Fibroblast of pulmonary artery (primary cell): ENCODE results near the gene ZBTB16.

Source experiments
- DNase-seq: peaks from one replicate; pipeline ENCODE4 v3.0.0-alpha.2; 2010; ENCODE audit warnings: low read depth
- H3K4me3 ChIP-seq: replicated peaks from 2 replicates; pipeline ENCODE4 v1.5.1; 2011; ENCODE audit warnings: low read depth, mild to moderate bottlenecking, control low read depth, low read length, moderate library complexity
- TF ChIP-seq, protein P1 (sequence below): IDR thresholded peaks from 2 replicates; pipeline ENCODE4 v1.5.1; 2011; ENCODE audit warnings: mild to moderate bottlenecking, control low read depth, low read length, inconsistent platforms; ENCODE audit errors: missing control alignments

The ZBTB16 gene

DNA sequence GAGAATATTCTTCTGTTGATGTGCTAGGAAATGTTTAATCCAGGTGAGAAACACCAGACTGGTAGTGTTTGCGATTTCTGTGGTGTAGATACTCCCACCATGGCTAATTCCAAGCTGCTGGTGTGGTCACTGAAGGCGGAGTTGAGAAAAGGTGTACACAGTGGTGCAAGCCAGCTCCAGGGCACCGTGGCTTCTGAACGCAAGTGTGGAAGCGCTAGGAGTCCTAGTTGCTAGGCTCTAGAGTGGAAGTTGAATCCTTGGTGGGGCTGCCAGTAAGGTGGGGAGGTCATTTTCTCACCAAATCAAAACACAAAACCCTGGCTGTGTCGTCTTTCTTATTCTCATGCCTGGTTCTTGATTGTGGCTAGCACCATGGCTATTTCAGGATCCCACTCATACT lies 61.6 kb downstream of the ZBTB16 start:
- TF ChIP-seq, protein P1, sequence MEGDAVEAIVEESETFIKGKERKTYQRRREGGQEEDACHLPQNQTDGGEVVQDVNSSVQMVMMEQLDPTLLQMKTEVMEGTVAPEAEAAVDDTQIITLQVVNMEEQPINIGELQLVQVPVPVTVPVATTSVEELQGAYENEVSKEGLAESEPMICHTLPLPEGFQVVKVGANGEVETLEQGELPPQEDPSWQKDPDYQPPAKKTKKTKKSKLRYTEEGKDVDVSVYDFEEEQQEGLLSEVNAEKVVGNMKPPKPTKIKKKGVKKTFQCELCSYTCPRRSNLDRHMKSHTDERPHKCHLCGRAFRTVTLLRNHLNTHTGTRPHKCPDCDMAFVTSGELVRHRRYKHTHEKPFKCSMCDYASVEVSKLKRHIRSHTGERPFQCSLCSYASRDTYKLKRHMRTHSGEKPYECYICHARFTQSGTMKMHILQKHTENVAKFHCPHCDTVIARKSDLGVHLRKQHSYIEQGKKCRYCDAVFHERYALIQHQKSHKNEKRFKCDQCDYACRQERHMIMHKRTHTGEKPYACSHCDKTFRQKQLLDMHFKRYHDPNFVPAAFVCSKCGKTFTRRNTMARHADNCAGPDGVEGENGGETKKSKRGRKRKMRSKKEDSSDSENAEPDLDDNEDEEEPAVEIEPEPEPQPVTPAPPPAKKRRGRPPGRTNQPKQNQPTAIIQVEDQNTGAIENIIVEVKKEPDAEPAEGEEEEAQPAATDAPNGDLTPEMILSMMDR: no peak
- H3K4me3 ChIP-seq: no peak overlapping the region
- no peak for DNase-seq

DNA sequence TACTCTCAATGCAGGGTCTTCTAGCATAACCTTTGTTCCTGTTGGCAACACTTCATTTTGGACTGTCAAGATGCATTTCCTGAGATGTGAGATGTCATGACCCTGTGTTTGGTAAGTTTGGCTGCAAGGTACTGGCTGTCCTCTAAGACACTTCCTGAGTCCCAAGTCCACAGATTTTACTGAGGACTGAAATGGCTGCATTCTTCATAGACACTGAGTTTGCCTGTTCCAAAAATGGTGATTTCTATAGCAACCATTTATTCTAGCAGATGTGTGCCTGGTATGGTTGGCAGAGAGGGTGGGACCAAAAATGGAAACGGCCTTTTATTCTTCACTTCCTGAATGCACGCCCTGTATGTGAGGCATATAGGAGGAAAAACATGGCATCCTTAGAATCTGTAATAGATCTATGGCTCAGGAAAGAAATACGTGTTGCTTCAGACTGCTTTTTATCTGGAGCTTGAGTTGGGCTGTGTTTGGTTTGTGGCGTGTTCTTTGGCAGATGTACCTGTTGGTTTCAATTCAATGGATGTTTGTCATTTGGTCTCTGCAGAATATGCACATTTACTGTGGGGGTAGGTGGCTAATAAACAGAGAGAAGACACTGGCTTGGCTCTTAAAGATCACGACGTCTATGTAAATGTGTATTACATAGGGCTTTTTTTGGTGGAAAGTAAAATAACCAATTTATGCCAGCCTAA lies 62.4 kb downstream of the ZBTB16 start:
- TF ChIP-seq, protein P1: no peak
- no peak for DNase-seq
- H3K4me3 ChIP-seq: no peak overlapping the region

DNA sequence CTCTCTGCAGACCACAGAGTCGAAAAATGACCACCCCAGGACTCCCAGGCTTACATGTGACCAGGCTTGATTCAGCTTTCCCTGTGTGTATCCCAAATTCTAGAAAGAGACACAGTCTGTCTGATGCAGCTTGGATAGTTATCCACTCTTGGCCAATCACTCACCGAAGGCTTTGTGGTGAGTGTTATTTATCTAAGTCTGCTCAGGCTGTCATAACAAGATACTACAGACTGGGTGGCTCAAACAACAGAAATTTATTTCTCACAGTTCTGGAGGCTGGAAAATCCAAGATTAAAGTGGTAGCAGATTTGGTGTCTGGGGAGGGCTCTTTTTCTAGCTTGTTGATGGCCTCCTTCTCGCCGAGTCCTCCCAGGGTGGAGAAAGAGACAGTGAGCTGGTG lies 63.2 kb downstream of the ZBTB16 start:
- H3K4me3 ChIP-seq: no peak overlapping the region
- DNase-seq: no peak
- TF ChIP-seq, protein P1: no peak

DNA sequence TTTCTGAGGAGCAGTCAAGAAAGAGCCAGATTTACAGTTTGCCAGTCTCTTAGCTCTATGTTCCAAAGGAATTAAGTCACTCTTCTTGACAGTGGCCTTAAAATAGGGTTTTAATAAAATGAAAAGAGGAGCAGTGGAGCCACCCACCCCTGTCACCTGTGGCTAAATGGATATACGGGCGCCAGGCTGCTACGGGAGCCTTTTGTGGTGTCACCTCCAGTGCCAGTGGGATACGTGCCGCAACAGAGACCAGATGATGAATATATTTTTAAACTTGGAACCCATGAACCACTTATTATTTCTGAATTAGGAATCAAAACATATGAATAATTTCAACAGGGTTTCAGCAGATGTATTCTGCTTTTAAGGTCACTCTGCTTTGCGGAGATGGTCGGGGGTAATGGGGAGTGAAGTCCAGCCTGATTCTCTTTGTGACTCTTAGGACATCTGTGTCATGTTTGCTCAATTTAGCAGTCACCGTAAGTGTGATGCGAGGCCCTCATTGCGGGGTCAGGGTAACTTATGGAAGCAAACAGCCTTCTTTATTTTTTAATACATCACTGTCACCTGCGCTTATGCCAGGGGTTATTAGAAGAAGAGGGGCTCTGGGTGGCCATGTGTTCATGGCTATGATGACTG lies 64.3 kb downstream of the ZBTB16 start:
- TF ChIP-seq, protein P1: no peak
- DNase-seq: no peak
- no peak overlapping the region for H3K4me3 ChIP-seq

DNA sequence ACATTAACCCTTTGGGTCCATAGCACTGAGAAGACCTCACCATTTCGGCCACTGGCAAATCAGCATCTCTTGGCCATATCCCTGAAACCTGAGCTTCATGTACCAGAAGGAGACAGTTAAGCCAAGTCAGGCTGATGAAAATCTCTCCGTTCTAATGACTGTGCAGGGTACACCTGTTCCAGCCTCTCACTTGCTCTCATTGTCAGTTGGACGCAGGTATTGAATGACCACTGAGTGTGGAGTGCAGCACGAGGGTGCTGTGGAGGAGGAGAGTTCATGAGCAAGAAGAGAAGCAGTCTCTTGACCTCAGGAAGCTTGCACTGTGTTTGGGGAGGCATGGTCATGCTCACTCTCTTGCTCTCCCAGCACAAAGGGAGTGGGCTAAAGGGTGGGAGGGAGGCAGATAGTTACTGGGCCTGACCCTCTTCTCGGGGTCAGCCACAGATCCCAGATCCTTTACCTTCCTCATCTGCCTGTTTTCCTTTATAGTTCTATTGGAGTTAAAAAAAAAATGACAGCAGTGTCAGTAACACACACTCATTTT lies 65.2 kb downstream of the ZBTB16 start:
- no peak for DNase-seq
- TF ChIP-seq, protein P1: no peak
- H3K4me3 ChIP-seq: no peak overlapping the region

DNA sequence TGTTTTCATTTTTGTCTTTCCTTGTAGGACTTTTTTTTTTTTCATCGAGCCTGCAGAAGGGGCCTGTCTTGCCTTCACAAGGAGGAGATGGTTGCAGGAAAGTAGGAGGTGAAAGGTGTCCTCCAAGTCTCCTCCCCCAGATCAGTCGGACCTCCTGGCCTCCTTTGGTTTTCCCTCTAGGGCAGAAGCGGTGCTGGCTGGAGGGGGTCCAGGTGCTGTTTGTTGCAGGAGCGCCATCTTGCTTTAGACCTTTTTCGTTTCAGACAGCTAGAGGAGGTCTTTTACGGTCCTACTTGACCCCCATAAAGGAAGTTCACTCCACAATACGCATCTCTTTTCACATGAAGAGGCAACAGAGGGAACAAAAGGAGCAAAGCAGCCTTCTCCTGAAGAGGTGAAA lies 66.0 kb downstream of the ZBTB16 start:
- TF ChIP-seq, protein P1: no peak
- no peak overlapping the region for H3K4me3 ChIP-seq

More for the DNA sequence above, 66.0 kb downstream of the ZBTB16 start:
- no peak for DNase-seq
